ENCODE data around the gene SLC9A9. TPM values are rescaled to one million over a fixed set of nuclear protein-coding genes. Genes with fewer than 3 reads are reported as not detected.

The SLC9A9 gene
- total and polyA plus RNA-seq, 10 of the 15 experiments (the other 5 are each of a cell fraction or from before 2014, with no cell fraction given), result 3.5 to 14.2 (median 9.3) TPM

DNA sequence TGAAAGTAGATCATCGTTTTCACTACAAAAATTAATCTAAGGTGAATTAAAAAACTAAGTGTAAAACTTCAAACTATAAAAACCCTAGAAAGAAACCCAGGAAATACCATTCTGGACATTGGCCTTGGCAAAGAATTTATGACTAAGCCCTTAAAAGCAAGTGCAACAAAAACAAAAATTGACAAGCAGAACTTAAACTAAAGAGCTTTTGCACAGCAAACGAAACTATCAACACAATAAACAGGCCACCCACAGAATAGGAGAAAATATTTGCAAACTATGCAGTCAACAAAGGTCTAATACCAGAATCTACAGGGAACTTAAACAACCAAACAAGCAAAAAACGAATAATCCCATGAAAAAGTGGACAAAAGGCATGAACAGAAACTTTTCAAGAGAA, 426.7 kb downstream of the SLC9A9 start:
- intact Hi-C loops (cut with micrococcal nuclease; ENCODE audit: unreplicated experiment), result no loop called here
- FAIRE-seq, result no peak

More for the DNA sequence above, 426.7 kb downstream of the SLC9A9 start:
- DNase-seq (ENCODE audit: low read depth, low spot score), result no peak
- no TSS peak for BruUV-seq (replicated peaks)
- CTCF ChIA-PET, result interaction anchor here (1.0 to 1.5 kb wide), 2 partner anchors 9 to 253 kb away, joined by 3 read pairs; no protein-coding TSS in a partner anchor
- Histone ChIP-seq H3K9ac (ENCODE audit: control insufficient read depth, insufficient read depth, low read length) (no peak overlapping the region), H3K4me2 (ENCODE audit: control insufficient read depth, insufficient read depth) (no peak overlapping the region), H3K79me2 (ENCODE audit: control insufficient read depth, insufficient read depth, low read length) (no peaks in the 10 kb centered on the region), H3K4me1 (ENCODE audit: control insufficient read depth, insufficient read depth, low read length) (peaks cover 7% of the 10 kb centered on the region; the same call in 1 of the 2 replicates), H3K27me3 (replicated peaks in 1 of 2; ENCODE audit: control insufficient read depth in 2 of 2, insufficient read depth in 2 of 2, low read length in 1 of 2) (no peaks in the 10 kb centered on the region), H2AFZ (ENCODE audit: control insufficient read depth, low read depth, low read length) (no peak overlapping the region), H4K20me1 (ENCODE audit: control insufficient read depth, insufficient read depth) (no peaks in the 10 kb centered on the region), H3K9me3 (replicated peaks; ENCODE audit: control insufficient read depth, insufficient read depth, low read length) (no peaks in the 10 kb centered on the region), H3K36me3 (ENCODE audit: control insufficient read depth in 2 of 2, insufficient read depth in 2 of 2, low read length in 1 of 2) (no peaks in the 10 kb centered on the region), H3K27ac (ENCODE audit: control insufficient read depth, insufficient read depth) (no peak overlapping the region), H3K4me3 (no peak overlapping the region)
- WGBS (ENCODE audit: insufficient coverage, insufficient replicate concordance, low lambda C conversion rate, missing lambda C conversion rate), result 63% methylated on average over 3 of the region's 3 CpGs
- in situ Hi-C loops (cut with MboI), result no loop called here
- no peak for ATAC-seq
- SMC1A ChIA-PET (ENCODE audit: uncharacterized antibody, unreplicated experiment), result no interaction called here
- TF ChIP-seq FOXM1 (IDR thresholded peaks at IDR 0.05; ENCODE audit: low read depth, low read length) (no peak), KAT2A (conservative IDR thresholded peaks at IDR 0.05; ENCODE audit: control insufficient read depth, low read depth, low read length) (no peak), E2F8 (IDR thresholded peaks at IDR 0.05; ENCODE audit: low read depth, partially characterized antibody) (no peak), TBL1XR1 (IDR thresholded peaks at IDR 0.05; ENCODE audit: low read depth, low read length) (no peak), POLR2AphosphoS2 (IDR thresholded peaks at IDR 0.05; ENCODE audit: low read depth, low read length) (no peak), WRNIP1 (IDR thresholded peaks at IDR 0.05; ENCODE audit: borderline replicate concordance, low read depth, low read length) (no peak), IKZF2 (IDR thresholded peaks at IDR 0.05) (no peak), JUND (IDR thresholded peaks at IDR 0.05; ENCODE audit: low read depth, low read length) (no peak), RB1 (IDR thresholded peaks at IDR 0.05; ENCODE audit: borderline replicate concordance) (no peak), NR2F1 (conservative IDR thresholded peaks at IDR 0.05) (no peak), MEF2B (IDR thresholded peaks at IDR 0.05; ENCODE audit: partially characterized antibody, poor library complexity, severe bottlenecking) (no peak), RAD51 (IDR thresholded peaks at IDR 0.05) (no peak), DPF2 (IDR thresholded peaks at IDR 0.05) (no peak), CBX5 (IDR thresholded peaks at IDR 0.05; ENCODE audit: low read depth) (no peak), ZNF622 (IDR thresholded peaks at IDR 0.05) (no peak)
- TF ChIP-seq, protein P1, sequence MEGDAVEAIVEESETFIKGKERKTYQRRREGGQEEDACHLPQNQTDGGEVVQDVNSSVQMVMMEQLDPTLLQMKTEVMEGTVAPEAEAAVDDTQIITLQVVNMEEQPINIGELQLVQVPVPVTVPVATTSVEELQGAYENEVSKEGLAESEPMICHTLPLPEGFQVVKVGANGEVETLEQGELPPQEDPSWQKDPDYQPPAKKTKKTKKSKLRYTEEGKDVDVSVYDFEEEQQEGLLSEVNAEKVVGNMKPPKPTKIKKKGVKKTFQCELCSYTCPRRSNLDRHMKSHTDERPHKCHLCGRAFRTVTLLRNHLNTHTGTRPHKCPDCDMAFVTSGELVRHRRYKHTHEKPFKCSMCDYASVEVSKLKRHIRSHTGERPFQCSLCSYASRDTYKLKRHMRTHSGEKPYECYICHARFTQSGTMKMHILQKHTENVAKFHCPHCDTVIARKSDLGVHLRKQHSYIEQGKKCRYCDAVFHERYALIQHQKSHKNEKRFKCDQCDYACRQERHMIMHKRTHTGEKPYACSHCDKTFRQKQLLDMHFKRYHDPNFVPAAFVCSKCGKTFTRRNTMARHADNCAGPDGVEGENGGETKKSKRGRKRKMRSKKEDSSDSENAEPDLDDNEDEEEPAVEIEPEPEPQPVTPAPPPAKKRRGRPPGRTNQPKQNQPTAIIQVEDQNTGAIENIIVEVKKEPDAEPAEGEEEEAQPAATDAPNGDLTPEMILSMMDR (IDR thresholded peaks at IDR 0.05 in 2 of 3, conservative IDR thresholded peaks at IDR 0.05 in 1 of 3; ENCODE audit: control insufficient read depth in 2 of 3, extremely low read depth in 1 of 3, insufficient read depth in 1 of 3, low read depth in 3 of 3, low read length in 3 of 3), result no peak
- RAD21 ChIA-PET (ENCODE audit: unreplicated experiment), result interaction anchor here (0.7 kb wide), 1 partner anchor 176 kb away, joined by 3 read pairs; no protein-coding TSS in a partner anchor
- POLR2A ChIA-PET, result no interaction called here
